Testis (tissue), 3 donors: ENCODE data around the gene CLDND2. TPM values are rescaled to one million over a fixed set of nuclear protein-coding genes. Genes with fewer than 3 reads are reported as not detected.

ENCODE experiments used
- DNase-seq: peaks from one replicate; pipeline ENCODE4 v3.0.0-alpha.2; 2019
- H3K27ac ChIP-seq, 2 donors: fragments of 200-600 bp; sonication (generic); one replicate each; pipeline ENCODE4 v1.5.1; 2019
- H3K27me3 ChIP-seq: fragments of 200-600 bp; sonication (generic); one replicate; pipeline ENCODE4 v1.5.1; 2019
- H3K36me3 ChIP-seq: fragments of 200-600 bp; sonication (generic); one replicate; pipeline ENCODE4 v1.5.1; 2017; ENCODE audit warnings: low read depth; ENCODE audit errors: missing control alignments
- H3K4me1 ChIP-seq: fragments of 200-600 bp; sonication (generic); one replicate; pipeline ENCODE4 v1.5.1; 2019
- H3K4me3 ChIP-seq, 2 donors: fragments of 200-600 bp; sonication (generic); one replicate each; pipeline ENCODE4 v1.5.1; 2017 to 2019
- H3K9me3 ChIP-seq: fragments of 200-600 bp; sonication (generic); one replicate; pipeline ENCODE4 v1.5.1; 2017
- CTCF ChIP-seq, 3 experiments: fragments of 450-650 bp in 2 of 3; fragments of 200-600 bp in 1 of 3; sonication (generic) in 1 of 3; IDR thresholded peaks; one replicate each; pipeline ENCODE4 v1.5.1; 2016 to 2019; ENCODE audit warnings: antibody characterized with exemption in 3 of 3, mild to moderate bottlenecking in 2 of 3, moderate library complexity in 1 of 3
- POLR2A ChIP-seq: fragments of 450-650 bp; IDR thresholded peaks from one replicate; pipeline ENCODE4 v1.6.1; 2017; ENCODE audit warnings: antibody characterized with exemption, mild to moderate bottlenecking, moderate library complexity
- WGBS, 2 donors: methylation state at CpG; one replicate each; pipeline ENCODE4 v1.1.5; 2018; 5-methylcytosine and 5-hydroxymethylcytosine counted together
- intact Hi-C: fragments of 100-400 bp; cut with DNase I; formaldehyde crosslinking; loops from one replicate; pipeline ENCODE4 v1.15.1; 2023; ENCODE audit warnings: low total_unique reads
- polyA plus RNA-seq: library from polyadenylated mRNA; stranded (reverse); fragments of 350-450 nt; fragmentation: Illumina TruSeq; extraction: RNeasy Lipid Tissue Mini Kit (QIAGEN cat#74804); gene quantifications from one replicate; pipeline ENCODE4 v1.2.3, GENCODE V29; 2014; ENCODE audit warnings: low read depth, low replicate concordance; ENCODE audit not compliant: insufficient read depth
- total RNA-seq, 2 donors: library from RNA; depleted of rRNA; stranded (reverse); fragments of >200 nt; gene quantifications; one replicate each; pipeline ENCODE4 v1.2.3, GENCODE V29; 2016

The CLDND2 gene
- total and polyA plus RNA-seq, 3 donors from 2014 or later = 10.0 to 41.2 (median 26.4) TPM

DNA sequence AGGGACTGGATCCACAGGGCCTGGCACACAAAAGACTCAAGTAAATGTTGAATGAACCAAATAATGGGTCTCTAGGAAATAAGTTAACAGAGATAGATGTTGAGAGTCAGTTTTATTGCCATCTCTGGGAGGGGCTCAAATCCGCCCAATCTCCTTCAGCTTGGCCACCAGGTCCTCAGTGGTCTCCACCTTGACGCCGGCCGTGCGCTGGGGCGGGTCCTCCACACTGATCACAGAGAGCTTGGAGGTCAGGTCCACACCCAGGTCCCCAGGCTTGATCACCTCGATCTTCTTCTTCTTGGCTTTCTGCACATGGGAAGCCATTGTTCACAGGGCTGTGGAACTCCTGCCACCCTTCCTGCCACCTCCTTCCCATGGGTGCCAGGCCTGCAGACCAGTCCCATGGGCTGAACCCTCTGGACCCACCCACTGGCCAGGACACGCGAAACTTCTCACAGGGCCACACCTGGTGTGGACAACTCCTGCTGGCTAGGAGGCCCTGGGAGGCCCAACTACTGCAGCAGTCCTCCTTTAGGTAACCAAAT, 23.7 kb downstream of the CLDND2 start:
- Histone ChIP-seq H3K27ac (no peak overlapping the region), H3K4me3 (no peak overlapping the region), H3K9me3 (no peaks in the 10 kb centered on the region), H3K36me3 (no peaks in the 10 kb centered on the region), H3K4me1 (no peaks in the 10 kb centered on the region), H3K27me3 (no peaks in the 10 kb centered on the region)
- no peak for TF ChIP-seq POLR2A
- TF ChIP-seq CTCF (IDR thresholded peaks at IDR 0.05) = no peak
- no peak for DNase-seq
- WGBS, 2 donors = 95 to 96% methylated on average over 9 of the region's 9 CpGs
- intact Hi-C loops = no loop called here

DNA sequence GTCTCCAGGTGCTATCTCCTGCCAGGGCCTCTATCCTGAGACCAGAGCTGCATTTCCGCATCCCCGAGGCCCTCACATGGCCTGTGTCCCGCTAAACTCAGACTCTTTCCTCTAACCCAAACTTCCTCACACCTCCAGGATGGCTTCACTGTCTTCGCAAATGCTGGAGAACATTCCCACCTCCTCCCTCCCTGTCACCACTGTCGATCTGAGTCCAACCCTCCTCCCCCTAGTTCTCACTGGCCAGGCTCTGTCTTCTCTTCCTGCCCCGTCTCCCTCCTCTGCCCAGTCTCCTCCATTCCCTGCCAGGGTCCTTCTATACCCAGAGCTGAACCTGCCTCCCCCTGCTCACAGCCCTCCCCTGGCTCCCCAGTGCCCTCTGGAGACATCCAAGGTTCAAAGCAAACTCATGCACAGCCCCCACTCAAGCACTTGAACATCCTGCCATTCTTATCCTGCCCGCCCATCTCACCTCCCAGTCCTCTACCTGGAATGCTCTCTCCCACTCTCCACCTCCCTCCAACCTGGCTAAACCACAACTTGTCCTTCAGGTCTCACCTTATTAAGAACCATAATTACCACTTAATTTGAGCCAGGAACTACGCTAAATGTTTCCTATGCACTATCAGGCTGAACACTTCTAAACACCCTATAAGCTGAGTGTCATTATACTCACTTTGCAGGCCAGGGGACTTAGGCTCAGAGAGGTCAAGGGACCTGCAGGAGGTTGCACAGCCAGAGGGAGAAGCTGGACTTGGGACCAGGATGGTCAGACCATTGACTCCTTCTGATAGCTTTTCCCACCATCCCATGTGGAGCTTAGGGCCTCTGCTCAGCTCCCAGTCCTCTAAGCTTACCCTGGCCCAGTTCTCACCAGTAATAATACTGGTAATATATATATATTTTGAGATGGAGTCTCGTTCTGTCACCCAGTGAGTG, 25.9 kb downstream of the CLDND2 start:
- Histone ChIP-seq H3K27me3 (no peaks in the 10 kb centered on the region), H3K9me3 (no peaks in the 10 kb centered on the region), H3K27ac (no peak overlapping the region), H3K36me3 (no peaks in the 10 kb centered on the region), H3K4me3 (no peak overlapping the region), H3K4me1 (no peaks in the 10 kb centered on the region)
- DNase-seq = no peak
- 59 to 65% methylated on average over 9 of the region's 9 CpGs for WGBS, 2 donors
- intact Hi-C loops = no loop called here
- no peak for TF ChIP-seq CTCF (IDR thresholded peaks at IDR 0.05)

DNA sequence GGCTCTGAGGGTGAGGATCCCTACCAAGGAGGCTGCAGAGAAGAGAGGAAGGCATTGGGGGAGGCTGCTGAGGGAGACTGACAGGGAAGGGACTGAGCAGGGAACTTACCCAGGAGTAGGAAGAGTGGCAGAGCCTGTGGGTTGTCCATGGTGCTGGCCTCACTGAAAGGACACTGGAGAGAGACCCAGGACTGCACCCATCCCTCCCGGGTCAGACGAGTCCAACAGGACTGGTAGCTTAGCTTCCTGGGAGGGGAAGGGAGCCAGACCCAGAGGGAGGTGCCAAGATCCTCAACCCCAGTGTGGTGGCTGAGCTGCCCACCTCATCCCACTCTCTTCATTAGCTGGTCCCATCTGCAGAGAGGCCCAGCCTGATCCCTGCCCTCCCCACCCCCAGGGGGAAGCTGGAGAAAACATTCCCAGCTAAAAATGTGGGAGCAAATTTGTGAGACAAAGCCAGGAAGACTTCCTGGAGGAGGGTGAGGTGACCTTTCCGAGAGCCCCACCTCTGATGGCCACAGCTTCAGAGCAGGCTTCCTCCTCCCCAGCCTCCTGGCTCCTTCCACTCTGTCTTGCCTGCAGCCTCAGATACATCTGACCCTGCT, 26.7 kb downstream of the CLDND2 start, which contains the start of gene VSIG10L:
Gene VSIG10L (minus strand): TSS at position 164 of the 605 bp plus-strand sequence. CDS start 15 bp downstream, at position 149.
- no peaks in the 10 kb centered on the region for H3K36me3 ChIP-seq
- H3K4me3 ChIP-seq = no peak within 1 kb of the TSS
- 61 to 77% methylated on average over 2 to 3 of the region's 3 CpGs for WGBS, 2 donors
- intact Hi-C loops = no loop called here
- no peak within 1 kb of the TSS for H3K27ac ChIP-seq
- no peaks in the 10 kb centered on the region for H3K4me1 ChIP-seq
- DNase-seq = no peak
- no peaks in the 10 kb centered on the region for H3K27me3 ChIP-seq
- TF ChIP-seq POLR2A = no peak
- TF ChIP-seq CTCF (IDR thresholded peaks at IDR 0.05) = no peak
- no peaks in the 10 kb centered on the region for H3K9me3 ChIP-seq

DNA sequence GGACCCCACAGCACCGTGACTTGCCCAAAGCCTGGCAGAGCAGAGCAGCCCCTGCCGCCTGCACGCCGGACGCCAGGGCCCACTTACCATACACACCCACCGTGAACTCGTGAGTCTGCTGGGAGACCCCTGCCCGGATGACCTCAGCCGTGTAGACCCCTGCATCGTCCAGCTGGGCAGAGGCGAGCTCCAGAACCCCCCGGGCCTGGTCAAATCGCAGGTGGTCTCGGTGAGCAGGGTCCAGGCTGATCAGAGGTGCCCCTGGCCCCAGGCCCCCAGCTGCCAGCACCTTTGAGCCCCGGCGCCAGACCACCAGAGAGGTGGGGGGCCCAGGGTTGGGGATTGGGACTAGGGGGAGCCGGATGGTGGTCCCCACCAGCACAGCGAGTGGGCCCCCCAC, 27.7 kb downstream of the CLDND2 start:
- no peak overlapping the region for H3K4me3 ChIP-seq
- WGBS, 2 donors = 78 to 81% methylated on average over 6 to 18 of the region's 18 CpGs
- H3K4me1 ChIP-seq = no peaks in the 10 kb centered on the region
- H3K27me3 ChIP-seq = no peaks in the 10 kb centered on the region
- no peak for TF ChIP-seq POLR2A
- TF ChIP-seq CTCF (IDR thresholded peaks at IDR 0.05) = no peak
- H3K9me3 ChIP-seq = no peaks in the 10 kb centered on the region
- intact Hi-C loops = no loop called here
- DNase-seq = no peak
- no peaks in the 10 kb centered on the region for H3K36me3 ChIP-seq
- no peak overlapping the region for H3K27ac ChIP-seq
